22Rv1 (cell line): Measurements from ENCODE around the gene INAFM2.

Experiments
- ZFX ChIP-seq: fragments of 450-650 bp; IDR thresholded peaks from 2 replicates; pipeline ENCODE4 v1.6.1; 2017; ENCODE audit warnings: antibody characterized with exemption, borderline replicate concordance
- TF ChIP-seq, protein P1 (sequence below): fragments of 450-650 bp; IDR thresholded peaks from 2 replicates; pipeline ENCODE4 v1.5.1; 2017; ENCODE audit warnings: mild to moderate bottlenecking

DNA sequence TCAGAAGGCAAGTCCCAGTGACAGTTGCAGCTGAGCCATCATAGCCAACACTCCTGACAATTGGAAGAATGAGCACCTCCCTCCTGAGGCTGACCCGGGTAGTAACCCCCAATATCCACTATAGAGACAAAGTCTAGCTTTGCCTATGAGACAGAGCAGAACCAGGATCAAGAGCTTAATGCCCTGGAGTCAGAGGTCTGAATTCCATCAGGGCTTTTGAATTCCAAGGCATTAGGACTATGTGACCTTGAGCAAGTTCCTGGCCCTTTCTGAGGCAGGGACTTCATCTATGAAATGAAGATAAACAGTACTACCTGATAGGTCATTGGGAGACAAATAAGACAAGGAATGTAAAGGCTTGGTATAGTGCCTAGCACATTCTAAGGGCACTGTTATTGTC lies 3.1 kb upstream of the INAFM2 start:
- TF ChIP-seq, protein P1, sequence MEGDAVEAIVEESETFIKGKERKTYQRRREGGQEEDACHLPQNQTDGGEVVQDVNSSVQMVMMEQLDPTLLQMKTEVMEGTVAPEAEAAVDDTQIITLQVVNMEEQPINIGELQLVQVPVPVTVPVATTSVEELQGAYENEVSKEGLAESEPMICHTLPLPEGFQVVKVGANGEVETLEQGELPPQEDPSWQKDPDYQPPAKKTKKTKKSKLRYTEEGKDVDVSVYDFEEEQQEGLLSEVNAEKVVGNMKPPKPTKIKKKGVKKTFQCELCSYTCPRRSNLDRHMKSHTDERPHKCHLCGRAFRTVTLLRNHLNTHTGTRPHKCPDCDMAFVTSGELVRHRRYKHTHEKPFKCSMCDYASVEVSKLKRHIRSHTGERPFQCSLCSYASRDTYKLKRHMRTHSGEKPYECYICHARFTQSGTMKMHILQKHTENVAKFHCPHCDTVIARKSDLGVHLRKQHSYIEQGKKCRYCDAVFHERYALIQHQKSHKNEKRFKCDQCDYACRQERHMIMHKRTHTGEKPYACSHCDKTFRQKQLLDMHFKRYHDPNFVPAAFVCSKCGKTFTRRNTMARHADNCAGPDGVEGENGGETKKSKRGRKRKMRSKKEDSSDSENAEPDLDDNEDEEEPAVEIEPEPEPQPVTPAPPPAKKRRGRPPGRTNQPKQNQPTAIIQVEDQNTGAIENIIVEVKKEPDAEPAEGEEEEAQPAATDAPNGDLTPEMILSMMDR, result no peak
- no peak for TF ChIP-seq ZFX
